K562 (cell line): ENCODE data around the gene BMAL2.

Source experiments
- HMG20B ChIP-seq: fragments of 250-450 bp; sonication (Bioruptor Pico); IDR thresholded peaks from 2 replicates; pipeline ENCODE4 v1.5.0; 2021; ENCODE audit warnings: mild to moderate bottlenecking
- ILK ChIP-seq: fragments of 450-650 bp; IDR thresholded peaks from 2 replicates; pipeline ENCODE4 v1.6.1; 2016; ENCODE audit warnings: missing genetic modification characterization, low read depth, mild to moderate bottlenecking, missing compliant biosample characterization, moderate library complexity, borderline replicate concordance
- MCM5 ChIP-seq: fragments of 450-650 bp; IDR thresholded peaks from 2 replicates; pipeline ENCODE4 v1.6.1; 2016; ENCODE audit warnings: low read depth
- SAP30 ChIP-seq: fragments of 200-600 bp; sonication (generic); IDR thresholded peaks from 2 replicates; pipeline ENCODE4 v1.6.1; 2012; ENCODE audit warnings: borderline replicate concordance, low read depth, mild to moderate bottlenecking, moderate library complexity, low read length, control low read depth, inconsistent platforms; ENCODE audit not compliant: insufficient read depth, poor library complexity, severe bottlenecking
- ZNF121 ChIP-seq: sonication (generic); formaldehyde crosslinking; conservative IDR thresholded peaks from 2 replicates; pipeline ENCODE4 v1.8.0; 2022; ENCODE audit warnings: missing genetic modification reagents
- ZNF431 ChIP-seq: sonication (generic); formaldehyde crosslinking; IDR thresholded peaks from 2 replicates; pipeline ENCODE4 v1.8.0; 2022; ENCODE audit warnings: mild to moderate bottlenecking, missing genetic modification reagents
- TF ChIP-seq, protein P1 (sequence below), 3 experiments: IDR thresholded peaks in 2 of 3; conservative IDR thresholded peaks in 1 of 3; 2 replicates each; pipeline ENCODE4 v1.5.1; 2011 to 2012; ENCODE audit warnings: low read length in 3 of 3, mild to moderate bottlenecking in 3 of 3, control low read depth in 2 of 3, improper control_type of control experiment in 1 of 3, inconsistent platforms in 1 of 3, low read depth in 1 of 3, mixed read lengths in 1 of 3, moderate library complexity in 1 of 3; ENCODE audit not compliant: insufficient read depth in 2 of 3
- TF ChIP-seq, protein P2 (sequence below): fragments of 450-650 bp; IDR thresholded peaks from 2 replicates; pipeline ENCODE4 v1.6.1; 2016; ENCODE audit warnings: borderline replicate concordance

DNA sequence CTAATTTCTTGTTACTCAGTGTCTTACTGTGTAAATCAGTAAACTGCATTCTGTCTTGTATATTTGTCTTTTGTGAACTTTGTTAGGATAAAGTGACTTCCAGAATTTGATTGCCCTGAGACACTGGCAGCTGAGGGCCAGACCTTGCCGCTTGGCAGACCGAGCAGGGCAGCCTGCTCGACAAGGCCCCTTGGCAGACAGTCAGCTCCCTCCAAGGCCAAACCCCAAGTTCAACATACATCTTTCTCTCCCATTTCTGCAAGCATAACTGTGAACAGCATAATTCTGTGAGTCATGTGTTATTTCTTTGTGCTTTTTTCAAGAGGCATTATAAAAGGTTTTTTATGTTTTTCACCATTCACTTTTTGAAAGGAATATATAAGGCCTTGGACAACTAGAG, 39.2 kb upstream of the BMAL2 start:
- no peak for TF ChIP-seq SAP30
- no peak for TF ChIP-seq ZNF121 (CRISPR knock-in tag)
- TF ChIP-seq, protein P1, sequence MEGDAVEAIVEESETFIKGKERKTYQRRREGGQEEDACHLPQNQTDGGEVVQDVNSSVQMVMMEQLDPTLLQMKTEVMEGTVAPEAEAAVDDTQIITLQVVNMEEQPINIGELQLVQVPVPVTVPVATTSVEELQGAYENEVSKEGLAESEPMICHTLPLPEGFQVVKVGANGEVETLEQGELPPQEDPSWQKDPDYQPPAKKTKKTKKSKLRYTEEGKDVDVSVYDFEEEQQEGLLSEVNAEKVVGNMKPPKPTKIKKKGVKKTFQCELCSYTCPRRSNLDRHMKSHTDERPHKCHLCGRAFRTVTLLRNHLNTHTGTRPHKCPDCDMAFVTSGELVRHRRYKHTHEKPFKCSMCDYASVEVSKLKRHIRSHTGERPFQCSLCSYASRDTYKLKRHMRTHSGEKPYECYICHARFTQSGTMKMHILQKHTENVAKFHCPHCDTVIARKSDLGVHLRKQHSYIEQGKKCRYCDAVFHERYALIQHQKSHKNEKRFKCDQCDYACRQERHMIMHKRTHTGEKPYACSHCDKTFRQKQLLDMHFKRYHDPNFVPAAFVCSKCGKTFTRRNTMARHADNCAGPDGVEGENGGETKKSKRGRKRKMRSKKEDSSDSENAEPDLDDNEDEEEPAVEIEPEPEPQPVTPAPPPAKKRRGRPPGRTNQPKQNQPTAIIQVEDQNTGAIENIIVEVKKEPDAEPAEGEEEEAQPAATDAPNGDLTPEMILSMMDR (IDR thresholded peaks at IDR 0.05 in 2 of 3, conservative IDR thresholded peaks at IDR 0.05 in 1 of 3; ENCODE audit: insufficient read depth in 2 of 3, low read depth in 1 of 3, low read length in 3 of 3): no peak
- TF ChIP-seq, protein P2, sequence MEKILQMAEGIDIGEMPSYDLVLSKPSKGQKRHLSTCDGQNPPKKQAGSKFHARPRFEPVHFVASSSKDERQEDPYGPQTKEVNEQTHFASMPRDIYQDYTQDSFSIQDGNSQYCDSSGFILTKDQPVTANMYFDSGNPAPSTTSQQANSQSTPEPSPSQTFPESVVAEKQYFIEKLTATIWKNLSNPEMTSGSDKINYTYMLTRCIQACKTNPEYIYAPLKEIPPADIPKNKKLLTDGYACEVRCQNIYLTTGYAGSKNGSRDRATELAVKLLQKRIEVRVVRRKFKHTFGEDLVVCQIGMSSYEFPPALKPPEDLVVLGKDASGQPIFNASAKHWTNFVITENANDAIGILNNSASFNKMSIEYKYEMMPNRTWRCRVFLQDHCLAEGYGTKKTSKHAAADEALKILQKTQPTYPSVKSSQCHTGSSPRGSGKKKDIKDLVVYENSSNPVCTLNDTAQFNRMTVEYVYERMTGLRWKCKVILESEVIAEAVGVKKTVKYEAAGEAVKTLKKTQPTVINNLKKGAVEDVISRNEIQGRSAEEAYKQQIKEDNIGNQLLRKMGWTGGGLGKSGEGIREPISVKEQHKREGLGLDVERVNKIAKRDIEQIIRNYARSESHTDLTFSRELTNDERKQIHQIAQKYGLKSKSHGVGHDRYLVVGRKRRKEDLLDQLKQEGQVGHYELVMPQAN: no peak
- no peak for TF ChIP-seq ILK
- no peak for TF ChIP-seq ZNF431
- TF ChIP-seq MCM5: no peak
- TF ChIP-seq HMG20B (CRISPR knock-in tag): no peak
